PC-9 (cell line): ENCODE results near the gene SHC2.

ENCODE experiments used
- EZH2 ChIP-seq: fragments of 200-600 bp; sonication (generic); IDR thresholded peaks from 2 replicates; pipeline ENCODE4 v1.8.0; 2017; ENCODE audit warnings: antibody characterized with exemption, low read depth
- TF ChIP-seq, protein P1 (sequence below): fragments of 200-600 bp; sonication (generic); conservative IDR thresholded peaks from 2 replicates; pipeline ENCODE4 v1.6.1; 2017; ENCODE audit warnings: mixed run types, antibody characterized with exemption, mild to moderate bottlenecking, moderate library complexity

GRCh38 chr19:379796-380195 lies 81.0 kb downstream of the SHC2 start:
- TF ChIP-seq, protein P1, sequence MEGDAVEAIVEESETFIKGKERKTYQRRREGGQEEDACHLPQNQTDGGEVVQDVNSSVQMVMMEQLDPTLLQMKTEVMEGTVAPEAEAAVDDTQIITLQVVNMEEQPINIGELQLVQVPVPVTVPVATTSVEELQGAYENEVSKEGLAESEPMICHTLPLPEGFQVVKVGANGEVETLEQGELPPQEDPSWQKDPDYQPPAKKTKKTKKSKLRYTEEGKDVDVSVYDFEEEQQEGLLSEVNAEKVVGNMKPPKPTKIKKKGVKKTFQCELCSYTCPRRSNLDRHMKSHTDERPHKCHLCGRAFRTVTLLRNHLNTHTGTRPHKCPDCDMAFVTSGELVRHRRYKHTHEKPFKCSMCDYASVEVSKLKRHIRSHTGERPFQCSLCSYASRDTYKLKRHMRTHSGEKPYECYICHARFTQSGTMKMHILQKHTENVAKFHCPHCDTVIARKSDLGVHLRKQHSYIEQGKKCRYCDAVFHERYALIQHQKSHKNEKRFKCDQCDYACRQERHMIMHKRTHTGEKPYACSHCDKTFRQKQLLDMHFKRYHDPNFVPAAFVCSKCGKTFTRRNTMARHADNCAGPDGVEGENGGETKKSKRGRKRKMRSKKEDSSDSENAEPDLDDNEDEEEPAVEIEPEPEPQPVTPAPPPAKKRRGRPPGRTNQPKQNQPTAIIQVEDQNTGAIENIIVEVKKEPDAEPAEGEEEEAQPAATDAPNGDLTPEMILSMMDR: no peak
- no peak for TF ChIP-seq EZH2
